ENCODE results near the gene GPATCH4.
"Not testable (repeated sequence)": the region's sequence is repeated elsewhere in the genome, so short reads cannot be mapped to it uniquely, and the experiment has no call there.

The GPATCH4 gene

GRCh38 chr1:156571919-156572662, 29.2 kb downstream of the GPATCH4 start, which contains the start of gene IQGAP3:
Gene IQGAP3, minus strand, starts transcription at chr1:156572565. Its CDS starts 36 bp downstream, at chr1:156572529.
- DNase-seq, result peak; percentile 81

- DNase-seq, result no peak
Observed at GRCh38 chr1:156571261-156571852, 29.9 kb downstream of the GPATCH4 start.

GRCh38 chr1:156566436-156566835, 34.8 kb downstream of the GPATCH4 start:
- no peak for DNase-seq

GRCh38 chr1:156565519-156565918, 35.8 kb downstream of the GPATCH4 start:
- no peak for DNase-seq

DNA sequence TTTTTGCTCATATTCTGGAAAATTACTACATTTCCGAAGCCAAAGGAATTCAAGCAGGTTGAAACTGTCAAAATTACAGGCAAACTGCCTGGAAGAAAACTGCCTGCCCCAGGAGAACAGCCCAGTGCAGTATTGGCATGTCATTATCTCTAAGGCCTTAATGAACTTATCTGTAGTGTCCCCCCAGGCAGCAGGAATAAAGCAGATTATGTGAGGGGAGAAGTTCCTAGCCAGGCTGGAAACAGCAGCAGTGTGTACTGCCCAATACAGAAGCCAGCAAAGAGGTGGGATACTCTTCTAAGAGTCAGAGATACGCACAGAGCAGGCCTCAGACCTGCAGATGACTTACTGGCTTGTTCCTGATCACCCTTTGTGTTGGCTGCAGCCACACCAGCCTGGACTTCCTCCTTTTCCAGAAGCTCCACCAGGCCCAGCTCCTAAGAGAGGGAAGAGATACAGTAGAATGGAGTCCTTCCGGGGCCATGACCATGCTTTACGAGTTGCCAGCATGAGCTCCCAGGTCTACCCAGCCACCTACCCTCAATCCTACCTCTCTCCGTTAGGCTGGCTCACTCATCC, 40.6 kb downstream of the GPATCH4 start:
- no peak for DNase-seq

GRCh38 chr1:156559797-156560385, 41.4 kb downstream of the GPATCH4 start:
- DNase-seq, result no peak

- DNase-seq, result no peak
Observed at GRCh38 chr1:156559086-156559796, 42.0 kb downstream of the GPATCH4 start.

DNA sequence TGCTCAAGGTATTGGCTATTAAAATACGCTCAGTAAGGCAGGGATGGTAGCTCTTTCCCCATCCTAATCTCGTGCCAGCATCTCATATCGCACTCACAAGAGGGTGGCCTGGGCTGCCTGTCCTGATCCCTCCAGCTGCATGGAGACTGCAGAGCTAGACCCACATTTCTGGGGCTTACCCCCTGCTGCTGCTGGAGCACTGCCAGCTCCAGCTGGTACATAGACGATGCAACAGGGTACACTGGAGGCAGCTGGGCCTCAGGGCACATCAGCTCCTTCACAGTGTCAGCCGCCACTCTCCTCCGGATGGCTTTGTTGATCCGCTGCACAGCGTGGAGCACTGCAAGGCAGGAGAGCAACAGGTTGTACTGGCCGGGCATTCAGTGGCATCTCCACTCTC, 44.9 kb downstream of the GPATCH4 start:
- no peak for DNase-seq

GRCh38 chr1:156555715-156556114, 45.6 kb downstream of the GPATCH4 start:
- DNase-seq, result no peak

GRCh38 chr1:156554971-156555370, 46.3 kb downstream of the GPATCH4 start:
- DNase-seq, result no peak

DNA sequence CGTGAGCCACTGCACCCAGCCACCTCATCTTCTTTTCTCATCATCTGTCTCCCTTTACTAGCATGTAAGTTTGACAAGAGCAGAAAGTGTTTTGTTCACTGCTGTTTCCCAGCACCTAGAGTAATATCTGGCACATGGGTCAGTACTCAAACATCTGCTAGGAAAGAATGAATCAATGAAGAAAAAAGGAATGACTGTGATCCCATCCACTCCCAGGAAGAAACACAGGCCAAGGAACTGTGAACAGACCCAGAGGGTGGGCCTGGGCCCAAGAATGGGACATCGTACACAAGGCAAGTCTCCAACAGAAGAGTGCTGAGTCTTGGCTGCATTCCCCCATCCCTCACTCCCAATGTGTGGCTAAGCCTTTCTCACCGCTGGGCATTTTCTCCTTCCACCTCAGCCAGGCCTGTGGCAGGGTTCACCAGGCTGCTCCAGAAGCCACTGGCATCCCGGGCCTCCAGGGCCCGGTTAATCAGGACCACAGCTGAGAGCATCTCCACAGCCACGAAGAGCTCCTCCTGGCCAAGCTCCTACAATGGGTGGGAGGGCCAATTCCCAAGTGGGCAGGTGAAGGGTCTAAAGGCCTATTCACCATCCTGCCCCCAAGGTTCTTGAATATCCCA, 47.3 kb downstream of the GPATCH4 start:
- DNase-seq, result no peak

DNA sequence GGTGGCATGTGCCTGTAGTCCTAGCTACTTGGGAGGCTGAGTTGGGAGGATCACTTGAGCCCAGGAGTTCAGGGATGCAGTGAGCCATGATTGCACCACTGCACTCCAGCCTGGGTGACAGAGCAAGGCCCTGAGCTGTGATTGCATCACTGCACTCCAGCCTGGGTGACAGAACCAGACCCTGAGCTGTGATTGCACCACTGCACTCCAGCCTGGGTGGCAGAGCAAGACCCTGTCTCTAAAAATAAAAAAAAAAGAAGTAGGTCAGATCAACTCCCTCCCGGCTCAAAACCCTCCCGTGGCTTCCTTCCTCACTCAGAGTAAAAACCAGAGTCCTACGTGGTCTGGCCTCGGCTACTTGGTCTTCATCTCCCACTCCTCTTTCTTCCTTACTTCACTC, 48.3 kb downstream of the GPATCH4 start:
- not testable (repeated sequence) for DNase-seq

GRCh38 chr1:156552518-156552917, 48.8 kb downstream of the GPATCH4 start:
- DNase-seq, result no peak

- no peak for DNase-seq
Observed at GRCh38 chr1:156551869-156552268, 49.4 kb downstream of the GPATCH4 start.

DNA sequence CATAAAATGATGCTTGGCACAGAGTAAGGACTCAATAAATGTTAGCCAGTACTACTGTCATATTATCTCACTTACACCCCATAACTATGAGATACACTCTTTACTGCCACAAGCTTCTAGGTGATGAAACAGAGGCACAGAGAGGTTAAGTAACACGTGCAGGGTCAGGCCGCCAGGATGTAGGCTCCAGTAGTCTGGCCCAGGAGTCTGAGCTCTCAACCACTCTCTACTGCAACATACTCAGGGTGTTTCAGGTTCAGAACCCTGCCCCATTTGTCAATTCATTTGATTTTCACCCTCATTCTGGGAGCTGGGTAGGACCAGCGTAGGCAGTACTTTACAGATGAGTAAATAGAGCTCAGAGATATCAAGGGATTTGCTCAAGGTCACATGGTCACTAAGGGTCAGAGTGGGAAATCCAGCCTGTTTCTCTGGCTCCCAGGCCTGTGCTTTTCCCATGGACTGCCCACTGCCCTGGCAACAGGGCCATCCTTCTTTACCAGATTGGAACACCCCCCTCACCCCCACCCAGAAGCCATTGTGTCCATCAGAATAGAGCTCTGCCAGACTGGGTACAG, 50.1 kb downstream of the GPATCH4 start:
- no peak for DNase-seq

GRCh38 chr1:156550346-156550745, 50.9 kb downstream of the GPATCH4 start:
- no peak for DNase-seq

DNA sequence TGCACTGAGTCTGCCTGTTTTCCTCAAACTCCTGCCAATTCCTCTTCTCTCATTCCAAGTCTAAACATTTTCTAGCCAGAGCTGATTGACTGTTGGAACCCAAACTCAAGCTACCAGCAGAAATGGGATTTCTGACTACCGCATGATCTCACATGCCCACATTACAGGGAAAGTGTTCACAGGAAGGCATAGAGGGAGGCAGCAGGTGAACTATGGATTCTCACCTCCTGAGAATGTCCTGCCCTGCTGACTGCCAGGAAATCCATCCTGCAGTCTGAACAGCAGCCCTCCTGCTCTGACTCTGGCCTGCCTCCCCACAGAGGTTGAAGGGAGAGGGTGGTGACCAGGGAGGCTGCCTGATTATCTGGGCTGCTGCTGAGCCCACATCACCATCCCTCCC, 51.4 kb downstream of the GPATCH4 start:
- DNase-seq, result no peak

DNA sequence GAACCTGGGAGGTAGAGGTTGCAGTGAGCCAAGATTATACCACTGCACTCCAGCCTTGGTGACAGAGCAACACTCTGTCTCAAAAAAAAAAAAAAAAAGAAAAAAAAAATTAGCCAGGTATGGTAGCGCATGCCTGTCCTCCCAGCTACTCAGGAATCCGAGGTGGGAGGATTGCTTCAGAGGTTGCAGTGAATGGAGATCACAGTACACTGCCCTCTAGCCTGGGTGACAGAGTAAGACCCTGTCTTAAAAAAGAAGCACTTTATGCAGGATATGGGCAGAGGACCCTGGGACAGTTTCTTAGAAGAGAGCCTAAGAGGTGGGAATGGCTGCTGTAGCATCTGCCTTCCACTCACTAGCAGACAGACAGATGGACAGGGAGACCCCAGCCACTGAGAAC, 51.9 kb downstream of the GPATCH4 start:
- DNase-seq, result no peak

DNA sequence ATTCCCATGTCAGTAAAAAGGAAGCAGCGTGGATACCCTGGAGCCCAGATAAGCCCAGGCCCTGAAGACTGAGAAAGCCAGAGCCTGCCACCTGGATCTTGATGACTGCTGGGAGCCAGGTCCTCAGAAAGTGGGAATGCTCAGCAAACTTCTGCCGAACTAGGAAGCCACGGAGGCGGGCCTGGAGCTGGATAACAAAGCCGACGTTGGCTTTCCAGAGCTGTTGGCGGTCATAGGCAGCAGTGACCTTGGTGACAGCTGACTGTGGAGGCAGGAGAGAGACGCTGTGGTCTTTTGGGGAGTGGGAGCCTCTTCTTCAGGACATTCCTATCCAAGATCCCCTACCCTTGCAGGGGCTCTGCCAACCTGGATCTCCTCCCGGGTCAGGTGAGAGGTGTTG, 53.3 kb downstream of the GPATCH4 start:
- no peak for DNase-seq

DNA sequence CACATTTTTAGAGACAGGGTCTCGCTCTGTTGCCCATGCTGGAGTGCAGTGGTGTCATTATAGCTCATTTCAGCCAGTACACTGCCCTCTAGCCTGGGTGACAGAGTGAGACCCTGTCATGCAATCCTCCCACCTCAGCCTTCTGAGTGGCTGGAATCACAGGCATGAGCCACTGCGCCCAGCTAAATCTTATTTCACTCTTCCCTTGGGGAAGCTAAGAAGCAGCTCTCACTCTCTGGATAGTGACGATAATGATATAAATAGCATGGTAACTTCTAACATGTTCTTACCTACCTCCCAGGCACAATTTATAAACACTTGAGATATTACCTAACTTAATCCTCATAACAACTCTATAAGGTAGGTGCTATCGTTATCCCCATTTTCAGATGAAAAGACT, 53.8 kb downstream of the GPATCH4 start:
- no peak for DNase-seq

- no peak for DNase-seq
Observed at GRCh38 chr1:156546267-156546666, 55.0 kb downstream of the GPATCH4 start.

- no peak for DNase-seq
Observed at GRCh38 chr1:156544592-156545102, 56.6 kb downstream of the GPATCH4 start.

Data from activated CD8-positive, alpha-beta memory T cell treated with anti-CD3 and anti-CD28 coated beads for 24 hours (primary cell).